KBM-7 (cell line): ENCODE results near the gene HMGN2.
A peak's percentile ranks its signal among the peaks of the same experiment; 100 is the strongest.
"Not testable (repeated sequence)": the region's sequence is repeated elsewhere in the genome, so short reads cannot be mapped to it uniquely, and the experiment has no call there.

Experiments
- DNase-seq: peaks from one replicate; pipeline ENCODE4 v3.0.0-alpha.2; 2015
- in situ Hi-C: fragments of 300-500 bp; cut with MboI; formaldehyde crosslinking; loops from 2 replicates; pipeline ENCODE4 v1.14.3; 2020; ENCODE audit warnings: low sequenced_read_pairs, low pct_unique_long_range_greater_than_20kb, mixed read lengths

The HMGN2 gene

GRCh38 chr1:26475989-26476388 is 3.7 kb downstream of the HMGN2 start:
- in situ Hi-C loops, result no loop called here
- no peak for DNase-seq

DNA sequence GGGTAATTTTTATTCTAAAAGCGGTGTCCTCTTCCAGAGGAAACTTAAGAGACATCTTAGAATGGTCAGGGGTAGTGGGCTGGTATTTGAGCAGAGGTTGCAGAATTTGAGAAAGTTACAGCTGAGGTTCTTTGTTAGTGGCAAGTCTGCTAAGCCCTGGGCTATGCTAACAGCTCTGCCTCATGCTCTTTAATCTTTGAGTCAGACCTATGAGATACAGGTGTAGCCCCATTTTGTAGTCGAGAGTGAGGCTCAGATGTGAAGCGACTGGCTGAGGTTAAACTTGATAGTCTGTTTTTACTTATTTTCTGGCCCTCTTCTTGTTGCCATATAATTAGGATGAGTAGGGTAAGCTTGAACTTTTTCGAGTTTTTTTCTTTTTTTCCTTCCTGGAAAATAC is 4.7 kb downstream of the HMGN2 start:
- in situ Hi-C loops, result no loop called here
- DNase-seq, result no peak

DNA sequence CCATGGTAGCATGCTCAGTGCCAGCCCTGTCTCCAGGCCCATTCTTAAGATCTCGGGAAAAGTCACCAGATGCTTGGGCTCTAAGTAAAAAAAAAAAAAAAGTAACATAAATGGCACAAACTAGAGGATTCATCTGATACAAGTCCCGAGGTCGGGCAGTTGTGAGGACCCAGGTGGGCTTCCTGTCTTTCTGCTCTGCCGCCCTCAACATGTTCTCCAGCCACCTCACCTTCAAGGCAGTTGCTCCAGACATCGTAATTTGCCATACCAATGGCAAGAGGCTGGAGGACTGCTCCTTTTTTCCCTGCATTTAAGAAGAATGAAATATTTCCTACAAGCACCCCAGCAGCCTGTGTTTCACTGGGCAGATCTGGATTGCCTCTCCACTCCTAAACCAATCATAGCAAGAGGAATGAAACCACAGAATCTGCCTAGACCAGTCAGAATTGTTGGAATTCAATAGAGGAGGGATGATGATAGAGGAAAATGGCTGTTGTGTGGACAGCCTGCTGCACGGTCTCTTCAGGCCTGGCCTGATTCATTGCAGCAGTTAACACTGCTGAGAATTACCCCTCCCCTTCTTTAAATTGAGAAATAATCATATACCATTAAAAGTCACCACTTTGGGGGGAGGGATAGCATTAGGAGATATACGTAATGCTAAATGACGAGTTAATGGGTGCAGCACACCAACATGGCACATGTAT is 5.4 kb downstream of the HMGN2 start:
- in situ Hi-C loops, result no loop called here
- peak; percentile 45 for DNase-seq

- in situ Hi-C loops, result no loop called here
- no peak for DNase-seq
Measured at GRCh38 chr1:26478159-26478558, 5.9 kb downstream of the HMGN2 start.

DNA sequence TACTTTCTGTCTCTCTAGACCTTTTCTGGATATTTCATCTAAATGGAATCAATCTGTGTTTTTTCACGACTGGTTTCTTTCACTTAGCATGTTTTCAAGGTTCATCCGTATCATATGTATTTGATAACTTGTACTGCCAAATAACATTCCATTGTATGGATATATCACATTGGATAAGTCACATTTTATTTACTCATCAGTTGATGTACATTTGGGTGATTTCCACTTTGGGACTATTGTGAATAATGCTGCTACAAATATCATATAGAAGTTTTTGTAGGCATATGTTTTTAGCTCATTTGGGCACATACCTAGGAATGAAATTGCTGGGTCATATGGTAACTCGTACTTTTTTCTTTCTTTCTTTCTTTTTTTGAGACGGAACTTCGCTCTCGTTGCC is 6.7 kb downstream of the HMGN2 start:
- in situ Hi-C loops, result no loop called here
- DNase-seq, result no peak

GRCh38 chr1:26482921-26483320 is 10.7 kb downstream of the HMGN2 start:
- no peak for DNase-seq
- in situ Hi-C loops, result no loop called here

DNA sequence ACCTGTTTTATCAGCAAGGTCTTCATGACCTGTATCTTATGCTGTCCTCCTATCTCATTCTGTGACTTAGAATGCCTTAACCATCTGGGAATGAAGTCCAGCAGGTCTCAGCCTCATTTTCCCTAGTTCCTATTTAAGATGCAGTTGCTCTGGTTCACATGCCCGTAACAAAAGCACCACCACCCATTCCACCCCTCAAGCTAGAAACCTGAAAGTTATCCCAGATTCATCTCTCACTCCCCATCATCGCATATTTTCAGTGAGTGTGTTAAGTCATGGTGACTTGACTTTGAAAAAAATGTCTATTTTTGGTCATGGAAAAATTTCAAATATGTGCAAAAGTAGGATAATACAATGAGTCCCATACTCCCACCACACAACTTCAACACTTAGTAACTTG is 11.7 kb downstream of the HMGN2 start:
- in situ Hi-C loops, result no loop called here

DNA sequence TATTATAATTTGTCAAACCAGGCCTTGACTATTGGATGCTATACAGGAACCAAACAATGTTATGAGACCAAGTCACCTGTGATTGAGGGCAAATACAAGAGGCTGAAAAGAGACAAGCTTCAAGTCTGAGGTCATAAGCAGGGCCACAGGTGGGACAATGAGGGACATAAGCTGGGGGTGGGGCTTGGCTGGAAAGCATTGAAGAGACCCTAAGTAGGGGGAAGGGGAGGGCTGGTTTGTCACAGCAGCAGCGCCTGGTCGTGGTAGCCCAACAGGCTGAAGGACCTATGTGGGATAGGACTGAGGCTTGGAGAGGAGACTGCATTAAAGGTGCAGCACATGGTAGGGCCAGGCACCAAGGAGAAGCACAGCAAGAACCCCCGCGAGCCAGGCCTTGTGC is 17.9 kb downstream of the HMGN2 start:
- DNase-seq, result no peak
- in situ Hi-C loops, result no loop called here

More for the DNA sequence above, 11.7 kb downstream of the HMGN2 start:
- DNase-seq, result no peak

GRCh38 chr1:26493267-26493666 is 21.0 kb downstream of the HMGN2 start:
- DNase-seq, result no peak
- in situ Hi-C loops, result no loop called here

GRCh38 chr1:26493938-26494337 is 21.7 kb downstream of the HMGN2 start:
- no peak for DNase-seq
- in situ Hi-C loops, result no loop called here

DNA sequence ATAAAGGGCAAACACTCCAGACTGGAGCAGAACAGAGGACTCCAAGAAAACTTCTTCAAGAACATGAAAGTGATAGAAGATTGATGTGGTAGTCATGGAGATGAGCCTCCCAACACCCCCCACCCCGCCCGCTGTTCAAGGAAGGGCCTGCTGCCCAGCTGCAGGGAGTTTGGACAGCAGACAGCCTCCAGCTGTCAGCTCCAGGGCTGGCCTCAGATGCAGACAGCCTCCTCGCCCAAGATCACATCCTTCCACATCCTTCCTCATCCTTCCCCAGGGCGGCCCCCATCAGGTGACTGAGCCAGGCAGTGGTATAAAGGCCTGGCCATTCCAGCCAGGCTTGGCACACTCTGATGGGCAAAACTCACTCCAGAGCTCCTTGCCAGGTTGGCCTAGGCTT is 24.6 kb downstream of the HMGN2 start:
- in situ Hi-C loops, result no loop called here
- no peak for DNase-seq

DNA sequence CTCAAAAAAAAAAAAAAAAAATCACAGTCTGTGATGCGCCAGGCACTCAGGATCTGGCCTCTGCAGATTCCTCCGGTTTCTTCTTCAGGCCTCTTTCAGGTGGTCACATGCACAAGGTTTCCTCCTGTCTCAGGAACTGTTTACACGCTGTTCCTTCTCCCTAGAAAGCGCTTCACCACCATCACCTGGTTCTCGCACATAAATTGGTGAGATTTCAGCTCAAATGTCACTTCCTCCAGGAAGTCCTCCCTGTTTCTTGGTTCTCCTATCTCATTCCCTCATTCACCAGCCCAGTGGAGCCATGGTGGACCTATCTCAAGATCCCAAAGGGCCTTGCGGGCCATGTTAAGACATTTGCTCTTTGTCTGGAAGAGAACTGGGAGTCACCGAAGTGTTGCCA is 26.7 kb downstream of the HMGN2 start:
- in situ Hi-C loops, result no loop called here
- DNase-seq, result no peak

- DNase-seq, result peak; percentile 72
- in situ Hi-C loops, result no loop called here
Measured at GRCh38 chr1:26500488-26501175, 28.4 kb downstream of the HMGN2 start.

- DNase-seq, in situ Hi-C loops: not testable (repeated sequence)
Measured at GRCh38 chr1:26510711-26511110, 38.5 kb downstream of the HMGN2 start.

GRCh38 chr1:26515836-26516235 is 43.6 kb downstream of the HMGN2 start:
- DNase-seq, in situ Hi-C loops: not testable (repeated sequence)

DNA sequence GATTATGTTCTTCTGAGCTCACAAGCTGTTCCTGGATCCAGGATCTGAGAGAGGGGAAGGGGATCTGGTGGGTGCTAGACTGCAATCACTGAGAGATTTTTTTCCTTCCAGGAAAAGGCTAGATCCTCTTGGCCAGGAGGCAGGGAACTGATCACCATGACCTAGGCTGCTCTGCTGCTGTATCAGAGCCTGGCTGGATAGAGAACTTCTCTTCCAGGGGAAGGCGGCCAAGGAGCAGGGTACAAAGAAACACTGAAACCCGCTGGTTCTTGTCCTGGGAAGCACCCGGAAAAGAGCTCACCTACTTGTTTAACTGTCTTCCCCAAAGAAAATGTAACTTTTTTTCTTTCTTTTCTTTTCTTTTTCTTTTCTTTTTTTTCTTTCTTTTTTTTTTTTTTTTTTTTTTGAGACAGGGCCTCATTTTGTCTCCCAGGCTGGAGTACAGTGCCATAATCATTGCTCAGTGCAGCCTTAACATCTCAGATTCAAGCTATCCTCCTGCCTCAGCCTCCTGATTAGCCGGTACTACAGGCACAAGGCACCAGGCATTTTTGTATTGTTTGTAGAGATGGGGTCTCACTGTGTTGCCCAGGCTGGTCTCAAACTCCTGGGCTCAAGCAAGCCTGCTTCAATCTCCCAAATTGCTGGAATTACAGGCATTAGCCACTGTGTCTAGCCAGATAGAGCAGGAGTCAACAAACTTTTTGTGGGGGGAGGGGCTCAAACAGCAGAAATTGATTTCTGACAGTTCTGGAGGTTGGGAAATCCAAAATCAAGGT is 44.9 kb downstream of the HMGN2 start:
- in situ Hi-C loops, result no loop called here
- no peak for DNase-seq

GRCh38 chr1:26517766-26518049 is 45.5 kb downstream of the HMGN2 start:
- in situ Hi-C loops, result no loop called here
- no peak for DNase-seq

DNA sequence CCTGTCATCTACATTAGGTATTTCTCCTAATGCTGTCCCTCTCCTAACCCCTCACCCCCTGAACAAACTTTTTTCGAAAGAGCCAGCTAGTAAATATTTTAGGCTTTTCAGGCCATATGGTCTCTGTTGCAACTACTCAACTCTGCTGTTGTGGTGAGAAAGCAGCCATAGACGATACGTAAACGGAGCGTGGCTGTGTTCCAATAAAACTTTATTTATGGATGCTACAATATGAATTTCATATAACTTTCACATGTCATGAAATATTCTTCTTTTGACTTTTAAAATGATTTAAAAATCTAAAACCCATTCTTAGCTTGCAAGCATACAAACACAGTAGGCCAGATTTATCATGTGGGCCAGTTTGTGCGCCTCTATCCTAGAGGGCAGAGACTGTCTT is 46.1 kb downstream of the HMGN2 start:
- DNase-seq, result no peak
- in situ Hi-C loops, result no loop called here

DNA sequence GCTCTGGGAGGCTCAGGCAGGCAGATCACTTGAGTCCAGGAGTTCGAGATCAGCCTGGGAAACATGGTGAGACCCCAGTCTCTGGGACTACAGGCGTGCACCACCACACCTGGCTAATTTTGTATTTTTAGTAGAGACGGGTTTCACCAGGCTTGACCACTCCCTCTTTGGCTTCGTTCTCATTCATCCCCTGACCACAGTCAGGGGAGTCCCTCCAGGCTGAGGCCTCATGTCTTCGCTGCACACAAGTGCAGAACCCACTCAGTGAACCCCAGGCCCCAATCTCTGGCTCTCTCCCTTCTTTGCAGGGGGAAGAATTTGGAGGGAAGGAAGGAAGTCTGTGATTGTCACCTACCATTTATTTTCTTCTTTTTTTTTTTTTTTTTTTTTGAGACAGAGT is 48.1 kb downstream of the HMGN2 start:
- DNase-seq, result no peak
- in situ Hi-C loops, result no loop called here

- in situ Hi-C loops, result no loop called here
- no peak for DNase-seq
Measured at GRCh38 chr1:26521669-26522030, 49.4 kb downstream of the HMGN2 start.

DNA sequence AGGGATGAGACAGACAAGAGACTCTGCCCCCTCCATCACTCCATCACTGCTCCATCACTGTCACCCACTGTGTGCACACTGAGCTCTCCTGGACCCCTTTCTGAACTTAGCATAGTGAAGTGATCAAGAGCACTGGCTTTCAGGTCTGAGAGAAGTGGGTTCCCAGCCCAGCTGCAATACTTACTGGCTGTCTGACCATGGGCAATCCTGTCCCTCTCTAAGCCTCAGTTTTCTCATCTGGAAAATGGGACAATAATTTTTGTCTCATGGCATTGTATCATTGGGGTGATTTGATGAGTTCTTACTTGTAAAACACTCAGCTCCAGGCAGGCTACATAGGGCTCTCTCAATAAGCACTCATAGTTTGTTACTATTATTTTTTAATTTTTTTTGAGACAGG is 49.8 kb downstream of the HMGN2 start:
- in situ Hi-C loops, result no loop called here
- no peak for DNase-seq
